ENCODE data around the gene SBF2.
A peak's percentile ranks its signal among the peaks of the same experiment; 100 is the strongest.
"Not testable (repeated sequence)": the region's sequence is repeated elsewhere in the genome, so short reads cannot be mapped to it uniquely, and the experiment has no call there.

Gene SBF2

GRCh38 chr11:9941991-9942390 is 352.0 kb downstream of the SBF2 start:
- no peak for DNase-seq

- DNase-seq: not testable (repeated sequence)
These were observed 354.9 kb downstream of the SBF2 start for GRCh38 chr11:9939150-9939549.

GRCh38 chr11:9936754-9937153 is 357.3 kb downstream of the SBF2 start:
- DNase-seq: no peak

- not testable (repeated sequence) for DNase-seq
These were observed 361.2 kb downstream of the SBF2 start for GRCh38 chr11:9932843-9933242.

- DNase-seq: peak; percentile 2
These were observed 363.3 kb downstream of the SBF2 start for GRCh38 chr11:9930562-9931331.

- DNase-seq: no peak
These were observed 366.3 kb downstream of the SBF2 start for GRCh38 chr11:9927670-9928069.

- no peak for DNase-seq
These were observed 370.7 kb downstream of the SBF2 start for GRCh38 chr11:9923280-9923679.

GRCh38 chr11:9922806-9923205 is 371.2 kb downstream of the SBF2 start:
- DNase-seq: no peak

GRCh38 chr11:9916480-9916879 is 377.5 kb downstream of the SBF2 start:
- DNase-seq: no peak

- no peak for DNase-seq
These were observed 380.0 kb downstream of the SBF2 start for GRCh38 chr11:9914064-9914463.

- DNase-seq: no peak
These were observed 387.8 kb downstream of the SBF2 start for GRCh38 chr11:9905960-9906791.

GRCh38 chr11:9905501-9905951 is 388.5 kb downstream of the SBF2 start:
- no peak for DNase-seq

- no peak for DNase-seq
These were observed 390.4 kb downstream of the SBF2 start for GRCh38 chr11:9903579-9903978.

GRCh38 chr11:9901943-9902342 is 392.1 kb downstream of the SBF2 start:
- no peak for DNase-seq

GRCh38 chr11:9900253-9900652 is 393.8 kb downstream of the SBF2 start:
- peak; percentile 30 for DNase-seq

GRCh38 chr11:9899676-9900075 is 394.3 kb downstream of the SBF2 start:
- DNase-seq: no peak

GRCh38 chr11:9896902-9897301 is 397.1 kb downstream of the SBF2 start:
- no peak for DNase-seq

- DNase-seq: no peak
These were observed 399.0 kb downstream of the SBF2 start for GRCh38 chr11:9895006-9895405.

- DNase-seq: no peak
These were observed 400.5 kb downstream of the SBF2 start for GRCh38 chr11:9893474-9893873.

GRCh38 chr11:9888938-9889337 is 405.1 kb downstream of the SBF2 start:
- no peak for DNase-seq

GRCh38 chr11:9887472-9887871 is 406.5 kb downstream of the SBF2 start:
- no peak for DNase-seq

GRCh38 chr11:9886595-9886994 is 407.4 kb downstream of the SBF2 start:
- no peak for DNase-seq

- DNase-seq: no peak
These were observed 409.4 kb downstream of the SBF2 start for GRCh38 chr11:9884601-9885000.

- DNase-seq: no peak
These were observed 413.4 kb downstream of the SBF2 start for GRCh38 chr11:9880657-9881056.
